CD4-positive, alpha-beta memory T cell (primary cell): Measurements from ENCODE around the gene SLF2. TPM values are rescaled to one million over a fixed set of nuclear protein-coding genes. Genes with fewer than 3 reads are reported as not detected.
"Not testable (repeated sequence)": the region's sequence is repeated elsewhere in the genome, so short reads cannot be mapped to it uniquely, and the experiment has no call there.

Experiments used
- CTCF ChIA-PET: fragments of 350-600 bp; sonication (Branson Sonifier 250); formaldehyde crosslinking; loops from one replicate; lab custom pipeline; 2021; ENCODE audit warnings: inconsistent platforms; ENCODE audit not compliant: partially characterized antibody; lab: Charles Lee
- POLR2A ChIA-PET: fragments of 350-600 bp; sonication (Branson Sonifier 250); formaldehyde crosslinking; loops from one replicate; lab custom pipeline; 2021; ENCODE audit not compliant: partially characterized antibody; lab: Charles Lee
- DNase-seq, 5 donors: peaks; one replicate each; pipeline versions ENCODE4 v3.0.0 to v3.0.0-alpha.2; 2020 to 2022; ENCODE audit warnings: mixed read lengths in 1 of 5
- H3K27ac ChIP-seq: one replicate; pipeline ENCODE4 v1.7.0; 2013; ENCODE audit warnings: low read depth, low read length
- H3K27me3 ChIP-seq: 2 replicates; pipeline ENCODE4 v1.7.0; 2013; ENCODE audit warnings: mild to moderate bottlenecking, low read length, moderate library complexity; ENCODE audit not compliant: insufficient read depth
- H3K36me3 ChIP-seq: 2 replicates; pipeline ENCODE4 v1.7.0; 2013; ENCODE audit warnings: mild to moderate bottlenecking, low read length, moderate library complexity; ENCODE audit not compliant: insufficient read depth
- H3K4me1 ChIP-seq: 2 replicates; pipeline ENCODE4 v1.7.0; 2013; ENCODE audit warnings: mild to moderate bottlenecking, low read length, moderate library complexity; ENCODE audit not compliant: insufficient read depth
- H3K4me3 ChIP-seq, 2 donors: one replicate each; pipeline ENCODE4 v1.7.0; 2013; ENCODE audit warnings: low read length in 2 of 2, mild to moderate bottlenecking in 1 of 2
- H3K9me3 ChIP-seq, 2 donors: one replicate each; pipeline ENCODE4 v1.7.0; 2013; ENCODE audit warnings: low read length in 2 of 2, control low read depth in 1 of 2; ENCODE audit not compliant: control insufficient read depth in 1 of 2
- H3K27ac Mint-ChIP-seq, 7 donors: one replicate each; pipeline ENCODE4 v1.8.0; 2020 to 2021; ENCODE audit warnings: mixed read lengths in 7 of 7, mild to moderate bottlenecking in 6 of 7, inconsistent platforms in 3 of 7, moderate library complexity in 3 of 7
- H3K27me3 Mint-ChIP-seq, 2 donors: one replicate each; pipeline ENCODE4 v1.8.0; 2020 to 2021; ENCODE audit warnings: mixed read lengths in 2 of 2
- H3K36me3 Mint-ChIP-seq, 2 donors: one replicate each; pipeline ENCODE4 v1.8.0; 2020 to 2021; ENCODE audit warnings: mixed read lengths in 2 of 2, inconsistent platforms in 1 of 2, mild to moderate bottlenecking in 1 of 2
- H3K4me1 Mint-ChIP-seq, 4 donors: one replicate each; pipeline ENCODE4 v1.8.0; 2020 to 2021; ENCODE audit warnings: mixed read lengths in 4 of 4, mild to moderate bottlenecking in 1 of 4
- H3K4me3 Mint-ChIP-seq, 8 donors: one replicate each; pipeline ENCODE4 v1.8.0; 2020 to 2021; ENCODE audit warnings: mixed read lengths in 8 of 8, mild to moderate bottlenecking in 7 of 8, moderate library complexity in 6 of 8, inconsistent platforms in 3 of 8
- H3K9me3 Mint-ChIP-seq, 8 donors: one replicate each; pipeline ENCODE4 v1.8.0; 2020 to 2021; ENCODE audit warnings: mixed read lengths in 8 of 8, mild to moderate bottlenecking in 5 of 8, inconsistent platforms in 3 of 8, moderate library complexity in 1 of 8
- intact Hi-C: fragments of 100-400 bp; cut with micrococcal nuclease; formaldehyde crosslinking; loops from one replicate; pipeline ENCODE4 v1.15.1; 2023
- polyA plus RNA-seq, 2 donors: library from polyadenylated mRNA; unstranded; fragments of 300-500 nt; fragmentation: Illumina TruSeq; gene quantifications; one replicate each; pipeline ENCODE4 v1.2.3, GENCODE V29; 2021
- total RNA-seq, 2 experiments: library from RNA; stranded (reverse); gene quantifications; one replicate each; pipeline ENCODE4 v1.2.3, GENCODE V29; 2021

The SLF2 gene
- total and polyA plus RNA-seq, 4 experiments from 2014 or later = 5.9 to 49.3 (median 32.3) TPM

DNA sequence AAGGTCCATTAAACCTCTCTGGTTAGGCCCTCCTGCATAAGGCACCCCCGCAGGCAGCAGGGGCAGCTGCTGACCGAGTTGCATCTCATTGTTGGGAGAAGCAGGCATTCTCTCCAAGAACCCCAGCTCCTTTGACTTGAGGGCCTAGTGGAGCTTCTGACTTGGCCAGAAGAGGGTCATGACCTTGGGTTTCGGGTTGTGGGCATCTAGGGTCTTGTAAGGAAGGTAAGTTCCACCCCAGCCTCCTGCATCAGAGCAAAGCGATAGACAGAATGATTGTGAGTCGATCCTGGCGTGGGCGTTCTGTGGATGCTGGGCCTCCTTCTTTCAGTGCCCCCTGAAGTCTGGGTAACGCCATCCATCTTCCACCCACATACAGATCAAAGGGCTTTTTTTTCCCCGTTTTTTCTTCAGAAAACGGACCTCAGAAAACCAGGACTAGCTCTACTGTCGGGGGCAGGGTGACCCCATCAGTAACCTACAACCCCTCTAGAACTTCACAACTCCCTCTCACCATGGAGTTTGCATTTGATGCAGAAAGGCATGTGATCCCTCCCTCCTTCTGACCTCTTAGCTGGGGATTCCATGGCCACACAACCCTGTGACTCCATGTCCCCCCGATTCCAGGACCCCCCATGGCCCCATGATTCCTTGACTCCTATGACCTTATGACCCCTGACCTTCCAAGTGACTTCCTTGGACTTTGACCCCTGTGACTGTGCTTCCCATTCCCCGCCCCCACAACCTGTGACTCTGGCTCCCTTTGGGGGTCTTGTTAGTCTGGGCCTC, 59.5 kb downstream of the SLF2 start:
- Mint-ChIP-seq H3K4me1 (peaks cover 4 to 23% (median 15%) of the 10 kb centered on the region in 4 donors), H3K9me3 (no peaks in the 10 kb centered on the region), H3K4me3 (no peak overlapping the region), H3K27me3 (no peaks in the 10 kb centered on the region), H3K36me3 (peaks cover 0 to 2% of the 10 kb centered on the region in 2 donors), H3K27ac (peak overlapping the region in 1 of 7 donors; percentile 19)
- intact Hi-C loops = no loop called here
- H3K27me3 ChIP-seq = no peaks in the 10 kb centered on the region
- CTCF ChIA-PET = interaction anchor here (1.1 to 2.0 kb wide), 3 partner anchors 15 to 42 kb away, joined by 3 to 4 read pairs (median 3); no protein-coding TSS in a partner anchor
- H3K9me3 ChIP-seq = no peaks in the 10 kb centered on the region
- POLR2A ChIA-PET = no interaction called here
- H3K4me1 ChIP-seq = peaks cover 18% of the 10 kb centered on the region
- DNase-seq = no peak
- H3K4me3 ChIP-seq = no peak overlapping the region
- H3K36me3 ChIP-seq = no peaks in the 10 kb centered on the region
- H3K27ac ChIP-seq = no peak overlapping the region

DNA sequence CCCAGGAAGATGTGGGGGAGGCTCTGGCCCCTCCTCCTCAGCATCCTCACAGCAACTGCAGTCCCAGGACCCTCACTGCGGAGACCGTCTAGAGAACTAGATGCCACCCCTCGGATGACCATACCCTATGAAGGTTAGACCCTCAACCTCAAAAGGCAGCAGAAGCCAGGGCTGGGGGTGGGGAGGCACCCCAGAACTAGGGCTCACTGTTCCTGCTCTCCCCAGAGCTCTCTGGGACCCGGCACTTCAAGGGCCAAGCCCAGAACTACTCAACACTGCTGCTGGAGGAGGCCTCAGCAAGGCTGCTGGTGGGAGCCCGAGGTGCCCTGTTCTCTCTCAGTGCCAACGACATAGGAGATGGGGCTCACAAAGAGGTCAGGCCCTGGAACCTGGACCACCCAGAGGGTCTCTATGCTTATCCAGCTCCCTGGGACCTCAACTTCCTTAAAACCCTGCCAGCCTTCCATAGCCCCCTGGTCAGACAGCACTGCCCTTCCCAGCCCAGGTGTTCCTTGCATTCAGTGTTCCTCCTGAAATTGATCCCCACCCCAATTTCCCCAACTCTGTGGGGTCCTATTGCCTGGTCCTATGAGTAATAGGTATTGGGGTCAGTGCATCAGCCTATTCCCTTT, 60.3 kb downstream of the SLF2 start:
- H3K27me3 Mint-ChIP-seq = no peaks in the 10 kb centered on the region
- no peak overlapping the region for H3K27ac Mint-ChIP-seq
- intact Hi-C loops = no loop called here
- no peaks in the 10 kb centered on the region for H3K9me3 ChIP-seq
- H3K4me1 ChIP-seq = peaks cover 18% of the 10 kb centered on the region
- H3K27ac ChIP-seq = no peak overlapping the region
- POLR2A ChIA-PET = no interaction called here
- CTCF ChIA-PET = interaction anchor here (1.1 to 2.0 kb wide), 3 partner anchors 15 to 46 kb away, joined by 3 to 5 read pairs (median 4); no protein-coding TSS in a partner anchor
- H3K4me3 Mint-ChIP-seq = no peak overlapping the region
- no peaks in the 10 kb centered on the region for H3K9me3 Mint-ChIP-seq
- H3K36me3 Mint-ChIP-seq = no peaks in the 10 kb centered on the region
- DNase-seq = no peak
- H3K36me3 ChIP-seq = no peaks in the 10 kb centered on the region
- peaks cover 4 to 22% (median 15%) of the 10 kb centered on the region in 4 donors for H3K4me1 Mint-ChIP-seq
- no peaks in the 10 kb centered on the region for H3K27me3 ChIP-seq
- H3K4me3 ChIP-seq = no peak overlapping the region

DNA sequence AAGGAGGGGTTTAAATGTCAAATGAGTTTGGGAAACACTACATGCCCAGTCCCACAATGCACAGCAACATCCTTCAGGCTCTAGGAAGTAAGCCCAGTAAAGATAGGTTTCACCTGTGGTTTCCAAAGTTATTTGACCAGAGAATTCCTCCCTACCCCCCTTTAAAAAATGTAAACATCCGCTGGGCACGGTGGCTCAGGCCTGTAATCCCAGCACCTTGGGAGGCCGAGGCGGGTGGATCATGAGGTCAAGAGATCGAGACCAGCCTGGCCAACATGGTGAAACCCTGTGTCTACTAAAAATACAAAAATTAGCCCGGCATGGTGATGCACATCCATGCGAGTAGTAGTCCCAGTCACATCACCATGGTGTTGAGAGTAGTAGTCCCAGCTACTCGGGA, 62.6 kb downstream of the SLF2 start:
- H3K4me1 Mint-ChIP-seq, H3K4me3 Mint-ChIP-seq, H3K9me3 ChIP-seq, H3K27ac Mint-ChIP-seq, H3K27me3 ChIP-seq, H3K9me3 Mint-ChIP-seq, H3K27me3 Mint-ChIP-seq, intact Hi-C loops, H3K4me1 ChIP-seq, H3K36me3 ChIP-seq, H3K27ac ChIP-seq, H3K4me3 ChIP-seq, DNase-seq: not testable (repeated sequence)
- CTCF ChIA-PET = interaction anchor here (1.0 to 1.7 kb wide), 4 partner anchors 9 to 35 kb away, joined by 3 to 4 read pairs (median 4); partner anchors contain the start of gene LZTS2
- POLR2A ChIA-PET = interaction anchor here (1.1 kb wide), 1 partner anchor 12 kb away, joined by 3 read pairs; the partner anchor contains the start of gene MRPL43
- peaks cover 0 to 11% of the 10 kb centered on the region in 2 donors for H3K36me3 Mint-ChIP-seq

DNA sequence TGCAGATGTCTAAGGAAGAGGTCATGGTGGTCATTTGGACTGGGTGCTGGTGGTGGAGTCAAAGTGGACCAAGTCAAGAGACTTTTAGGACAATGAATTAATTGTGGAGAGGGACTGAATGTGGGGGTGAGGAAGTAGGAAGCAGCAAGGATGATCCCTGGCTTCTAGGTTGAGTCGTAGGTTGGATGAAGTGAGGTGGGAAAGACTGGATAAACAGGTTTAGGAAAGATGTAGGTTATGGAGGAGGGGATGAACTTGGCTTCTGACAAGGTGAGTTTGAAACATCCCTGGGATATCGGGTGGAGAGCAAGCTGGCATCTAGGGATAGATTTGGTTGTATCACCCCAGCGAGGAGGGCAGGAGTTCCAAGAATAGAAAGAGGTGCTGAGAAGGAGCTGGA, 64.1 kb downstream of the SLF2 start:
- peaks cover 3 to 23% of the 10 kb centered on the region in 2 donors for H3K36me3 Mint-ChIP-seq
- POLR2A ChIA-PET = no interaction called here

DNA sequence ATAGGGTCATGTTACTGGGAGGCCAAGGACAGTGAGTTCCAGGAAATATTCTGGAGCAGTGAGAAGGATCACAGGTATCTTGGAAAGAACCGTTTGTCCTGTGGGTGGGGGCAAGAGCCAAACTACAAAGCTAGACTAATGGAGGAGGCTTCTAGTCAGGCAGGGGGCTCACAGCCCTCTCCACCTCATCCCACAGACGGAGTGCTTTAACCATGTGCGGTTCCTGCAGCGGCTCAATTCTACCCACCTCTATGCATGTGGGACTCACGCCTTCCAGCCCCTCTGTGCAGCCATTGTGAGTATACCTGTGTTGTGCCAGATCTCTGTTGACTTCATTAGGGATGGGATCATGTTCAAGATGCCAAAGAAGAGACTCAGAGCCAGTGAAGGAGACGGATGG, 64.7 kb downstream of the SLF2 start:
- H3K27ac Mint-ChIP-seq = peak overlapping the region in 2 of 7 donors; percentile 34 to 41
- Histone ChIP-seq H3K36me3 (peaks cover 7% of the 10 kb centered on the region), H3K4me1 (no peaks in the 10 kb centered on the region), H3K9me3 (no peaks in the 10 kb centered on the region), H3K27me3 (no peaks in the 10 kb centered on the region), H3K4me3 (no peak overlapping the region), H3K27ac (no peak overlapping the region)
- H3K27me3 Mint-ChIP-seq = no peaks in the 10 kb centered on the region
- ChIA-PET CTCF (no interaction called here), POLR2A (no interaction called here)
- H3K4me3 Mint-ChIP-seq = no peak overlapping the region
- H3K9me3 Mint-ChIP-seq = no peaks in the 10 kb centered on the region
- no peak for DNase-seq
- peaks cover 9 to 28% of the 10 kb centered on the region in 2 donors for H3K36me3 Mint-ChIP-seq
- peaks cover 0 to 3% (median under 1%) of the 10 kb centered on the region in 4 donors for H3K4me1 Mint-ChIP-seq
- intact Hi-C loops = no loop called here

More for the DNA sequence above, 64.1 kb downstream of the SLF2 start:
- Histone ChIP-seq H3K27me3 (no peaks in the 10 kb centered on the region), H3K4me3 (no peak overlapping the region), H3K4me1 (no peaks in the 10 kb centered on the region), H3K9me3 (no peaks in the 10 kb centered on the region), H3K27ac (no peak overlapping the region), H3K36me3 (peaks cover 7% of the 10 kb centered on the region)
- peak overlapping the region in 4 of 7 donors; percentile 14 to 54 (median 46) for H3K27ac Mint-ChIP-seq
- no peak for DNase-seq
- no peak overlapping the region for H3K4me3 Mint-ChIP-seq
- CTCF ChIA-PET = interaction anchor here (0.6 to 0.9 kb wide), 2 partner anchors 11 to 1380 kb away, joined by 3 read pairs; no protein-coding TSS in a partner anchor
- peaks cover 0 to 3% (median under 1%) of the 10 kb centered on the region in 4 donors for H3K4me1 Mint-ChIP-seq
- no peaks in the 10 kb centered on the region for H3K27me3 Mint-ChIP-seq
- H3K9me3 Mint-ChIP-seq = no peaks in the 10 kb centered on the region
- intact Hi-C loops = no loop called here

DNA sequence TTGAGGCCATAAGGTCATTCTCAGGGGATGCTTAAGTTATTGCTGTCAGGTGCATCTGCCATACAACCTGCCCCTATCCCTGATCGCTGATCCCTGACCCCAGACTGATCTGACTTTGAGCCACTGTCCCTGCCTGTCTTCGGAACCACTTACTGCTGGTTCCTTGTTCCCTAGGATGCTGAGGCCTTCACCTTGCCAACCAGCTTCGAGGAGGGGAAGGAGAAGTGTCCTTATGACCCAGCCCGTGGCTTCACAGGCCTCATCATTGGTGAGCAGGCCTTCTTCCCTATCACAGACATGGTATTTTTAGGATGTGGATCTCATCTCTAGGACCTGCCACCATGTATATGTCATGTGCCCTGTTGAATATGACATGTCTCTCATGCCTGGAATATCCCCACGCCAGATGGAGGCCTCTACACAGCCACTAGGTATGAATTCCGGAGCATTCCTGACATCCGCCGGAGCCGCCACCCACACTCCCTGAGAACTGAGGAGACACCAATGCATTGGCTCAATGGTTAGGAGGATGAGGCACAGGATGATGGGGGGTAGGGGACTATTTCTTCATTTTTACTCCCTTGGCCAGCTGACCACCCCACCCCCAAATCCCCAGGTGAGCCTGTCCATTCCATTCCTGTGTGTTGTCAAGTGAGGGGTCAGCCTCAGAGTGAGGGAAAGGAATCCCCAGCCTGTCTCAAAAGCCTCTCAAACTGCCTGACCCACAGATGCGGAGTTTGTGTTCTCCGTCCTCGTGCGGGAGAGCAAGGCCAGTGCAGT, 65.5 kb downstream of the SLF2 start:
- ChIA-PET CTCF (no interaction called here), POLR2A (no interaction called here)
- H3K27me3 ChIP-seq = no peaks in the 10 kb centered on the region
- H3K36me3 Mint-ChIP-seq = peaks cover 13 to 33% of the 10 kb centered on the region in 2 donors
- H3K4me3 ChIP-seq = no peak overlapping the region
- no peak for DNase-seq
- peaks cover 0 to 5% (median 1%) of the 10 kb centered on the region in 4 donors for H3K4me1 Mint-ChIP-seq
- H3K9me3 ChIP-seq = no peaks in the 10 kb centered on the region
- H3K27ac Mint-ChIP-seq = peak overlapping the region in 1 of 7 donors; percentile 41
- no peak overlapping the region for H3K27ac ChIP-seq
- no peaks in the 10 kb centered on the region for H3K9me3 Mint-ChIP-seq
- intact Hi-C loops = no loop called here
- H3K36me3 ChIP-seq = peaks cover 7% of the 10 kb centered on the region
- H3K4me3 Mint-ChIP-seq = no peak overlapping the region
- no peaks in the 10 kb centered on the region for H3K4me1 ChIP-seq
- H3K27me3 Mint-ChIP-seq = no peaks in the 10 kb centered on the region

DNA sequence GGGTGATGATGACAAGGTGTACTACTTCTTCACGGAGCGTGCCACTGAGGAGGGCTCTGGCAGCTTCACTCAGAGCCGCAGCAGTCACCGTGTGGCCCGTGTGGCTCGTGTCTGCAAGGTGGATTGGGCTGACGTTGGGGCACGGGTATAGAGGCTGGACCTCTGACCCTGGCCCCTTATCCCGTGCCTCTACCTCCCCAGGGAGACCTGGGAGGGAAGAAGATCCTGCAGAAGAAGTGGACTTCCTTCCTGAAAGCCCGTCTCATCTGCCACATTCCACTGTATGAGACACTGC, 66.1 kb downstream of the SLF2 start:
- Histone ChIP-seq H3K9me3 (no peaks in the 10 kb centered on the region), H3K4me3 (no peak overlapping the region), H3K27ac (no peak overlapping the region), H3K4me1 (no peaks in the 10 kb centered on the region), H3K36me3 (peaks cover 7% of the 10 kb centered on the region), H3K27me3 (no peaks in the 10 kb centered on the region)
- Mint-ChIP-seq H3K27me3 (no peaks in the 10 kb centered on the region), H3K4me1 (peaks cover 0 to 5% (median 1%) of the 10 kb centered on the region in 4 donors), H3K27ac (no peak overlapping the region), H3K36me3 (peaks cover 13 to 33% of the 10 kb centered on the region in 2 donors), H3K4me3 (no peak overlapping the region), H3K9me3 (no peaks in the 10 kb centered on the region)
- ChIA-PET CTCF (no interaction called here), POLR2A (no interaction called here)
- intact Hi-C loops = no loop called here
- no peak for DNase-seq
